GM10266 (cell line): ENCODE measurements around the gene LRRC8B.
"Not testable (repeated sequence)": the region's sequence is repeated elsewhere in the genome, so short reads cannot be mapped to it uniquely, and the experiment has no call there.

Experiments used
- DNase-seq: peaks from one replicate; pipeline ENCODE4 v3.0.0; 2012; ENCODE audit errors: extremely low spot score
- CTCF ChIP-seq: IDR thresholded peaks from 2 replicates; pipeline ENCODE4 v1.5.1; 2012; ENCODE audit warnings: mild to moderate bottlenecking, low read depth; ENCODE audit not compliant: control insufficient read depth, insufficient read depth; ENCODE audit errors: missing control alignments

Gene LRRC8B

GRCh38 chr1:89620664-89621063 is 96.0 kb downstream of the LRRC8B start:
- no peak for TF ChIP-seq CTCF

GRCh38 chr1:89622895-89623294 is 98.3 kb downstream of the LRRC8B start:
- no peak for DNase-seq
- no peak for TF ChIP-seq CTCF

More at GRCh38 chr1:89620664-89621063, 96.0 kb downstream of the LRRC8B start:
- DNase-seq: no peak

- no peak for DNase-seq
- TF ChIP-seq CTCF: no peak
Observed at GRCh38 chr1:89624314-89624713, 99.7 kb downstream of the LRRC8B start.

GRCh38 chr1:89624715-89625323 is 100.2 kb downstream of the LRRC8B start:
- DNase-seq: no peak
- no peak for TF ChIP-seq CTCF

GRCh38 chr1:89627596-89627962 is 103.0 kb downstream of the LRRC8B start:
- no peak for DNase-seq
- TF ChIP-seq CTCF: no peak

DNA sequence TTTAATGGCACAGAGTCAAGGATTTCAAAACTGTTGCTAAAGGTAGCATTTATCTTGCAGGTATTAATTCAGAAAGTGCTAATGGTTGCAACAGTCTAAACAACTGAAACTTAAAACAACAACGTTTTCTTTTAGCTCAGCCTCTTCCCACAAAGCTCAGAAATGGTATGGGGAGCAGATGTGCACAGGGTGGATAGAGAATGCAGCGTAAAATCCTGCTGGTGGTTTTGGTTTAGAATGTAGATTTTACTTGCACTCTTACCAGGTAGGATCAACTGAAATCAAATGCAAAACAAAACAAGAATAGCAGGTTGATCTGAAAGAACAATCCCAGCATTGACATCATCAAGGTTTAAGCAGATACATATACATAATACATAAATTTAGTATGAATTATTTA is 104.5 kb downstream of the LRRC8B start:
- TF ChIP-seq CTCF: no peak
- DNase-seq: no peak

DNA sequence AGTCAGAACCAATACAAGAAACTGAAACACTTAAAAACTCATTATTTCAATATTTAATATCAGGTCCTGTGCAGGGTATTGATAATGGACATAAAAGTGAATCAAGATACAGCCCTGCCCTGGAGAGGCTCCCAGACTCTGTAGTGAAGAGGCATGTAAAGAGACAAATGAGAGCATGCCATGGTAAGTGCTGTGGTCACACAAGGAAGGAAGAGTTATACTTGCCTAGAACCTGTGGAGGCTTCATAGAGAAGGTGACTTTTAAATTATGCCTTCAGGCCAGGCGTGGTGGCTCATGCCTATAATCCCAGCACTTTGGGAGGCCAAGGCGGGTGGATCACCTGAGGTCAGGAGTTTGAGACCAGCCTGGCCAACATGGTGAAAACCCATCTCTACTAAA is 105.0 kb downstream of the LRRC8B start:
- not testable (repeated sequence) for DNase-seq

GRCh38 chr1:89630048-89630447 is 105.4 kb downstream of the LRRC8B start:
- no peak for DNase-seq
- no peak for TF ChIP-seq CTCF
